Upper lobe of left lung (tissue), 6 donors: Measurements from ENCODE around the gene CTBP2. TPM values are rescaled to one million over a fixed set of nuclear protein-coding genes. Genes with fewer than 3 reads are reported as not detected.
"Not testable (repeated sequence)": the region's sequence is repeated elsewhere in the genome, so short reads cannot be mapped to it uniquely, and the experiment has no call there.

Experiments used
- ATAC-seq, 2 donors: fragments of 200-7000 bp; cut with Tn5 transposase; one replicate each; pipeline ENCODE4 v1.9.1; 2022; ENCODE audit warnings: mild to moderate bottlenecking in 2 of 2, moderate library complexity in 2 of 2; ENCODE audit not compliant: low FRiP score in 2 of 2
- DNase-seq, 2 donors: peaks; one replicate each; pipeline ENCODE4 v3.0.0-alpha.2; 2019 to 2020
- H3K27ac ChIP-seq, 4 donors: fragments of 200-600 bp; sonication (generic); one replicate each; pipeline ENCODE4 v1.5.1; 2016 to 2019
- H3K27me3 ChIP-seq, 4 donors: fragments of 200-600 bp; sonication (generic); one replicate each; pipeline ENCODE4 v1.5.1; 2017 to 2019
- H3K36me3 ChIP-seq, 4 donors: fragments of 200-600 bp; sonication (generic); one replicate each; pipeline ENCODE4 v1.5.1; 2016 to 2019
- H3K4me1 ChIP-seq, 4 donors: fragments of 200-600 bp; sonication (generic); one replicate each; pipeline ENCODE4 v1.5.1; 2018 to 2019
- H3K4me3 ChIP-seq, 4 donors: fragments of 200-600 bp; sonication (generic); one replicate each; pipeline ENCODE4 v1.5.1; 2017 to 2019; ENCODE audit warnings: mild to moderate bottlenecking in 2 of 4, moderate library complexity in 1 of 4
- H3K9me3 ChIP-seq, 4 donors: fragments of 200-600 bp; sonication (generic); one replicate each; pipeline ENCODE4 v1.5.1; 2018 to 2019
- CTCF ChIP-seq, 6 experiments: fragments of 450-650 bp in 4 of 6; fragments of 200-600 bp in 2 of 6; sonication (generic) in 2 of 6; IDR thresholded peaks; one replicate each; pipeline ENCODE4 v1.5.1; 2016 to 2019; ENCODE audit warnings: antibody characterized with exemption in 6 of 6
- EP300 ChIP-seq, 4 donors: sonication (generic); formaldehyde crosslinking; IDR thresholded peaks; one replicate each; pipeline ENCODE4 v1.5.1; 2017; ENCODE audit warnings: antibody characterized with exemption in 4 of 4, control low read depth in 2 of 4
- POLR2A ChIP-seq, 4 donors: fragments of 450-650 bp; IDR thresholded peaks; one replicate each; pipeline ENCODE4 v1.5.1; 2016 to 2017; ENCODE audit warnings: antibody characterized with exemption in 4 of 4, mild to moderate bottlenecking in 2 of 4
- POLR2AphosphoS5 ChIP-seq, 2 donors: sonication (generic); formaldehyde crosslinking; IDR thresholded peaks; one replicate each; pipeline ENCODE4 v1.5.1; 2017; ENCODE audit warnings: antibody characterized with exemption in 2 of 2
- WGBS, 2 donors: methylation state at CpG; one replicate each; pipeline ENCODE4 v1.1.5; 2017 to 2018; 5-methylcytosine and 5-hydroxymethylcytosine counted together
- total RNA-seq, 6 donors: library from RNA; depleted of rRNA in 4 of 6; stranded (reverse); fragments of >200 nt in 4 of 6; gene quantifications; one replicate each; pipeline versions ENCODE4 v1.1.0 to v1.2.1, GENCODE V29; 2016 to 2021
- donor health status: DM: no; HTN: no; CAD: no; lungs with moderate emphysema.
- donor health status: DM: no; HTN: yes; CAD: no; lungs with severe emphysema.

The CTBP2 gene
- total RNA-seq, 6 donors from 2014 or later, result 47.1 to 82.5 (median 59.7) TPM

GRCh38 chr10:125153703-125154490 lies 6.5 kb downstream of the CTBP2 start:
- TF ChIP-seq POLR2AphosphoS5 (IDR thresholded peaks at IDR 0.05) (no peak), EP300 (IDR thresholded peaks at IDR 0.05) (no peak)
- Histone ChIP-seq H3K27ac (peak overlapping the region; percentile 17 to 97 (median 69)), H3K4me3 (no peak overlapping the region), H3K4me1 (peaks cover 84 to 91% (median 86%) of the 10 kb centered on the region in 4 donors), H3K27me3 (peaks cover 0 to 3% (median 0%) of the 10 kb centered on the region in 4 donors), H3K36me3 (peaks cover 0 to 5% (median 2%) of the 10 kb centered on the region in 4 donors), H3K9me3 (no peaks in the 10 kb centered on the region)
- DNase-seq, result no peak
- ATAC-seq, result no peak
- WGBS, 2 donors, result 40 to 45% methylated on average over 7 to 9 of the region's 9 CpGs

GRCh38 chr10:125152450-125153368 lies 7.7 kb downstream of the CTBP2 start:
- no peak for TF ChIP-seq CTCF (IDR thresholded peaks at IDR 0.05)
- peak in 1 of 4 donors; percentile 37 for TF ChIP-seq POLR2A (IDR thresholded peaks at IDR 0.05)
- no peak for TF ChIP-seq EP300 (IDR thresholded peaks at IDR 0.05)
- peak in 1 of 2 donors; percentile 56 for TF ChIP-seq POLR2AphosphoS5 (IDR thresholded peaks at IDR 0.05)
- DNase-seq (peak; percentile 88 to 89), ATAC-seq (peak; percentile 36 to 79)
- 48 to 57% methylated on average over 15 to 21 of the region's 21 CpGs for WGBS, 2 donors
- peak overlapping the region; percentile 17 to 97 (median 69) for H3K27ac ChIP-seq
- peaks cover 90 to 99% (median 95%) of the 10 kb centered on the region in 4 donors for H3K4me1 ChIP-seq
- no peaks in the 10 kb centered on the region for H3K27me3 ChIP-seq
- peak overlapping the region in 3 of 4 donors; percentile 41 to 50 (median 46) for H3K4me3 ChIP-seq
- H3K36me3 ChIP-seq, result peaks cover 0 to 5% (median 2%) of the 10 kb centered on the region in 4 donors
- H3K9me3 ChIP-seq, result no peaks in the 10 kb centered on the region

GRCh38 chr10:125151553-125152449 lies 8.6 kb downstream of the CTBP2 start:
- Histone ChIP-seq H3K4me3 (peak overlapping the region in 3 of 4 donors; percentile 41 to 50 (median 46)), H3K27ac (peak overlapping the region; percentile 17 to 97 (median 69)), H3K9me3 (no peaks in the 10 kb centered on the region), H3K4me1 (peaks cover 90 to 99% (median 95%) of the 10 kb centered on the region in 4 donors), H3K36me3 (peaks cover 0 to 5% (median 2%) of the 10 kb centered on the region in 4 donors), H3K27me3 (no peaks in the 10 kb centered on the region)
- 39 to 58% methylated on average over 33 to 65 of the region's 81 CpGs for WGBS, 2 donors
- TF ChIP-seq POLR2AphosphoS5 (IDR thresholded peaks at IDR 0.05) (no peak), CTCF (IDR thresholded peaks at IDR 0.05) (no peak), POLR2A (IDR thresholded peaks at IDR 0.05) (no peak), EP300 (IDR thresholded peaks at IDR 0.05) (no peak)
- DNase-seq (peak; percentile 70 to 88), ATAC-seq (peak in 1 of 2 donors; percentile 20)

- Histone ChIP-seq H3K27me3 (no peaks in the 10 kb centered on the region), H3K9me3 (no peaks in the 10 kb centered on the region), H3K4me1 (peaks cover 89 to 99% (median 93%) of the 10 kb centered on the region in 4 donors), H3K36me3 (peaks cover 0 to 5% (median 2%) of the 10 kb centered on the region in 4 donors), H3K4me3 (no peak overlapping the region), H3K27ac (peak overlapping the region in 3 of 4 donors; percentile 5 to 97 (median 58))
- ATAC-seq (no peak), DNase-seq (no peak)
- TF ChIP-seq POLR2AphosphoS5 (IDR thresholded peaks at IDR 0.05) (no peak), POLR2A (IDR thresholded peaks at IDR 0.05) (no peak), CTCF (IDR thresholded peaks at IDR 0.05) (no peak), EP300 (IDR thresholded peaks at IDR 0.05) (no peak)
- 92 to 99% methylated on average over 14 to 24 of the region's 24 CpGs for WGBS, 2 donors
Observed at GRCh38 chr10:125151170-125151552, 9.2 kb downstream of the CTBP2 start.

- H3K27me3 ChIP-seq, DNase-seq, H3K4me3 ChIP-seq, ATAC-seq, H3K36me3 ChIP-seq, H3K9me3 ChIP-seq: not testable (repeated sequence)
- WGBS, 2 donors, result 83 to 93% methylated on average over 5 to 16 of the region's 16 CpGs
- peak overlapping the region in 2 of 4 donors; percentile 33 to 83 for H3K27ac ChIP-seq
- H3K4me1 ChIP-seq, result peaks cover 84 to 97% (median 88%) of the 10 kb centered on the region in 4 donors
Observed at GRCh38 chr10:125150376-125151083, 9.8 kb downstream of the CTBP2 start.
